K562 (cell line): ENCODE data around the gene KCNN4. TPM values are rescaled to one million over a fixed set of nuclear protein-coding genes. Genes with fewer than 3 reads are reported as not detected.

Experiments
- ZNF76 ChIP-seq: fragments of 250-450 bp; sonication (Bioruptor Pico); IDR thresholded peaks from 2 replicates; pipeline ENCODE4 v1.4.0; 2020; ENCODE audit warnings: mild to moderate bottlenecking, moderate library complexity, borderline replicate concordance
- polyA plus RNA-seq, 8 experiments: library from polyadenylated mRNA; depleted of rRNA in 4 of 8; stranded (reverse) in 5 of 8; unstranded in 3 of 8; fragments of >200 nt; fragmentation: Nextera tagmentation in 2 of 8; fragmentation: Illumina TruSeq in 1 of 8; extraction: Ambion mirVana in 2 of 8; extraction: Trizol in 1 of 8; gene quantifications; 2 replicates each; pipeline versions ENCODE4 v1.2.1 to v1.2.3, GENCODE V29; 2011 to 2014; ENCODE audit warnings: inconsistent platforms in 1 of 8, missing spikeins in 1 of 8
- total RNA-seq, 7 experiments: library from RNA; depleted of rRNA in 6 of 7; stranded (reverse); fragments of >200 nt in 6 of 7; fragmentation: Illumina TruSeq in 2 of 7; extraction: Trizol in 2 of 7; gene quantifications; 2 replicates each; pipeline versions ENCODE4 v1.2.1 to v1.2.3, GENCODE V29; 2011 to 2021; ENCODE audit warnings: low replicate concordance in 1 of 7
- TF ChIP-seq, protein P1 (sequence below): fragments of 200-600 bp; sonication (generic); IDR thresholded peaks from one replicate; pipeline ENCODE4 v1.6.1; 2012; ENCODE audit warnings: mild to moderate bottlenecking, low read depth, low read length, inconsistent platforms

The KCNN4 gene
- total and polyA plus RNA-seq, 9 of the 15 experiments (the other 6 are each of a cell fraction or from before 2014, with no cell fraction given) = 0.53 to 37.7 (median 25.9) TPM

DNA sequence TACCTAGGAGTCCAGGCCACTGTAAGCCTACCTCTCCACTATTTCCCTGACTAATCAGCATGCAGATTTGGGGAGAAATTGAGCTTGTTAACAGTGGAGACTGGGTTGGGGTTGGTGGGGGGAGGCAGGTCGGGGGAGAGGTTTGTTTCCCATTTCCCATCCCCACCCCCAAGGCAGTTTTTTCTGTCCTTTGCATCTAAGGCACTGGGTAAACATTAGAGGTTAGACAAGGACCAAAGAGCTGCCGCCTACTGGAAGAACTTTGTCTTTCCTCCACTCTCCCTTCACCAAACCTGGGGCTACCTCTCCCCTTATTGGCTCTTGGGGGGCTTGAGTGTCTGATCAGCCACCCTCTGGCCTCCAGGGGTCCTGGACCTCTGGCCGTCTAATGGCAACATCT lies 953 bp downstream of the KCNN4 start (continued):
- TF ChIP-seq, protein P1, sequence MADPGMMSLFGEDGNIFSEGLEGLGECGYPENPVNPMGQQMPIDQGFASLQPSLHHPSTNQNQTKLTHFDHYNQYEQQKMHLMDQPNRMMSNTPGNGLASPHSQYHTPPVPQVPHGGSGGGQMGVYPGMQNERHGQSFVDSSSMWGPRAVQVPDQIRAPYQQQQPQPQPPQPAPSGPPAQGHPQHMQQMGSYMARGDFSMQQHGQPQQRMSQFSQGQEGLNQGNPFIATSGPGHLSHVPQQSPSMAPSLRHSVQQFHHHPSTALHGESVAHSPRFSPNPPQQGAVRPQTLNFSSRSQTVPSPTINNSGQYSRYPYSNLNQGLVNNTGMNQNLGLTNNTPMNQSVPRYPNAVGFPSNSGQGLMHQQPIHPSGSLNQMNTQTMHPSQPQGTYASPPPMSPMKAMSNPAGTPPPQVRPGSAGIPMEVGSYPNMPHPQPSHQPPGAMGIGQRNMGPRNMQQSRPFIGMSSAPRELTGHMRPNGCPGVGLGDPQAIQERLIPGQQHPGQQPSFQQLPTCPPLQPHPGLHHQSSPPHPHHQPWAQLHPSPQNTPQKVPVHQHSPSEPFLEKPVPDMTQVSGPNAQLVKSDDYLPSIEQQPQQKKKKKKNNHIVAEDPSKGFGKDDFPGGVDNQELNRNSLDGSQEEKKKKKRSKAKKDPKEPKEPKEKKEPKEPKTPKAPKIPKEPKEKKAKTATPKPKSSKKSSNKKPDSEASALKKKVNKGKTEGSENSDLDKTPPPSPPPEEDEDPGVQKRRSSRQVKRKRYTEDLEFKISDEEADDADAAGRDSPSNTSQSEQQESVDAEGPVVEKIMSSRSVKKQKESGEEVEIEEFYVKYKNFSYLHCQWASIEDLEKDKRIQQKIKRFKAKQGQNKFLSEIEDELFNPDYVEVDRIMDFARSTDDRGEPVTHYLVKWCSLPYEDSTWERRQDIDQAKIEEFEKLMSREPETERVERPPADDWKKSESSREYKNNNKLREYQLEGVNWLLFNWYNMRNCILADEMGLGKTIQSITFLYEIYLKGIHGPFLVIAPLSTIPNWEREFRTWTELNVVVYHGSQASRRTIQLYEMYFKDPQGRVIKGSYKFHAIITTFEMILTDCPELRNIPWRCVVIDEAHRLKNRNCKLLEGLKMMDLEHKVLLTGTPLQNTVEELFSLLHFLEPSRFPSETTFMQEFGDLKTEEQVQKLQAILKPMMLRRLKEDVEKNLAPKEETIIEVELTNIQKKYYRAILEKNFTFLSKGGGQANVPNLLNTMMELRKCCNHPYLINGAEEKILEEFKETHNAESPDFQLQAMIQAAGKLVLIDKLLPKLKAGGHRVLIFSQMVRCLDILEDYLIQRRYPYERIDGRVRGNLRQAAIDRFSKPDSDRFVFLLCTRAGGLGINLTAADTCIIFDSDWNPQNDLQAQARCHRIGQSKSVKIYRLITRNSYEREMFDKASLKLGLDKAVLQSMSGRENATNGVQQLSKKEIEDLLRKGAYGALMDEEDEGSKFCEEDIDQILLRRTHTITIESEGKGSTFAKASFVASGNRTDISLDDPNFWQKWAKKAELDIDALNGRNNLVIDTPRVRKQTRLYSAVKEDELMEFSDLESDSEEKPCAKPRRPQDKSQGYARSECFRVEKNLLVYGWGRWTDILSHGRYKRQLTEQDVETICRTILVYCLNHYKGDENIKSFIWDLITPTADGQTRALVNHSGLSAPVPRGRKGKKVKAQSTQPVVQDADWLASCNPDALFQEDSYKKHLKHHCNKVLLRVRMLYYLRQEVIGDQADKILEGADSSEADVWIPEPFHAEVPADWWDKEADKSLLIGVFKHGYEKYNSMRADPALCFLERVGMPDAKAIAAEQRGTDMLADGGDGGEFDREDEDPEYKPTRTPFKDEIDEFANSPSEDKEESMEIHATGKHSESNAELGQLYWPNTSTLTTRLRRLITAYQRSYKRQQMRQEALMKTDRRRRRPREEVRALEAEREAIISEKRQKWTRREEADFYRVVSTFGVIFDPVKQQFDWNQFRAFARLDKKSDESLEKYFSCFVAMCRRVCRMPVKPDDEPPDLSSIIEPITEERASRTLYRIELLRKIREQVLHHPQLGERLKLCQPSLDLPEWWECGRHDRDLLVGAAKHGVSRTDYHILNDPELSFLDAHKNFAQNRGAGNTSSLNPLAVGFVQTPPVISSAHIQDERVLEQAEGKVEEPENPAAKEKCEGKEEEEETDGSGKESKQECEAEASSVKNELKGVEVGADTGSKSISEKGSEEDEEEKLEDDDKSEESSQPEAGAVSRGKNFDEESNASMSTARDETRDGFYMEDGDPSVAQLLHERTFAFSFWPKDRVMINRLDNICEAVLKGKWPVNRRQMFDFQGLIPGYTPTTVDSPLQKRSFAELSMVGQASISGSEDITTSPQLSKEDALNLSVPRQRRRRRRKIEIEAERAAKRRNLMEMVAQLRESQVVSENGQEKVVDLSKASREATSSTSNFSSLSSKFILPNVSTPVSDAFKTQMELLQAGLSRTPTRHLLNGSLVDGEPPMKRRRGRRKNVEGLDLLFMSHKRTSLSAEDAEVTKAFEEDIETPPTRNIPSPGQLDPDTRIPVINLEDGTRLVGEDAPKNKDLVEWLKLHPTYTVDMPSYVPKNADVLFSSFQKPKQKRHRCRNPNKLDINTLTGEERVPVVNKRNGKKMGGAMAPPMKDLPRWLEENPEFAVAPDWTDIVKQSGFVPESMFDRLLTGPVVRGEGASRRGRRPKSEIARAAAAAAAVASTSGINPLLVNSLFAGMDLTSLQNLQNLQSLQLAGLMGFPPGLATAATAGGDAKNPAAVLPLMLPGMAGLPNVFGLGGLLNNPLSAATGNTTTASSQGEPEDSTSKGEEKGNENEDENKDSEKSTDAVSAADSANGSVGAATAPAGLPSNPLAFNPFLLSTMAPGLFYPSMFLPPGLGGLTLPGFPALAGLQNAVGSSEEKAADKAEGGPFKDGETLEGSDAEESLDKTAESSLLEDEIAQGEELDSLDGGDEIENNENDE = no peak
- TF ChIP-seq ZNF76 (CRISPR knock-in tag) = no peak
